Measurements from ENCODE around the gene RAD52.

The RAD52 gene

DNA sequence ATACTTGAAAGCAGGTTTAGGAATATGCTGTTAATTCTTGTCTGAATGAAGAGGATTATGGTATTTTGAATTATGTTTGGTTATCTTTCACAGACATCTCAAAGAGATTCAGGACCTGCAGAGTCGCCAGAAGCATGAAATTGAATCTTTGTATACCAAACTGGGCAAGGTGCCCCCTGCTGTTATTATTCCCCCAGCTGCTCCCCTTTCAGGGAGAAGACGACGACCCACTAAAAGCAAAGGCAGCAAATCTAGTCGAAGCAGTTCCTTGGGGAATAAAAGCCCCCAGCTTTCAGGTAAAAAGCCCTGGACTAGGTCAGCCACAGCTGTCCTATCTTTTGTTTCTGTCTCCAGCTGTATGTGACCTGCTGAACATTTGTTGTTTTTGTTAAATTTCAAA lies 52.1 kb downstream of the RAD52 start:
- H3K4me3 ChIP-seq (ENCODE audit: low read depth, low read length), result no peak overlapping the region
- TF ChIP-seq, protein P1, sequence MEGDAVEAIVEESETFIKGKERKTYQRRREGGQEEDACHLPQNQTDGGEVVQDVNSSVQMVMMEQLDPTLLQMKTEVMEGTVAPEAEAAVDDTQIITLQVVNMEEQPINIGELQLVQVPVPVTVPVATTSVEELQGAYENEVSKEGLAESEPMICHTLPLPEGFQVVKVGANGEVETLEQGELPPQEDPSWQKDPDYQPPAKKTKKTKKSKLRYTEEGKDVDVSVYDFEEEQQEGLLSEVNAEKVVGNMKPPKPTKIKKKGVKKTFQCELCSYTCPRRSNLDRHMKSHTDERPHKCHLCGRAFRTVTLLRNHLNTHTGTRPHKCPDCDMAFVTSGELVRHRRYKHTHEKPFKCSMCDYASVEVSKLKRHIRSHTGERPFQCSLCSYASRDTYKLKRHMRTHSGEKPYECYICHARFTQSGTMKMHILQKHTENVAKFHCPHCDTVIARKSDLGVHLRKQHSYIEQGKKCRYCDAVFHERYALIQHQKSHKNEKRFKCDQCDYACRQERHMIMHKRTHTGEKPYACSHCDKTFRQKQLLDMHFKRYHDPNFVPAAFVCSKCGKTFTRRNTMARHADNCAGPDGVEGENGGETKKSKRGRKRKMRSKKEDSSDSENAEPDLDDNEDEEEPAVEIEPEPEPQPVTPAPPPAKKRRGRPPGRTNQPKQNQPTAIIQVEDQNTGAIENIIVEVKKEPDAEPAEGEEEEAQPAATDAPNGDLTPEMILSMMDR (IDR thresholded peaks at IDR 0.05; ENCODE audit: borderline replicate concordance, insufficient read depth, low read depth, low read length), result no peak

DNA sequence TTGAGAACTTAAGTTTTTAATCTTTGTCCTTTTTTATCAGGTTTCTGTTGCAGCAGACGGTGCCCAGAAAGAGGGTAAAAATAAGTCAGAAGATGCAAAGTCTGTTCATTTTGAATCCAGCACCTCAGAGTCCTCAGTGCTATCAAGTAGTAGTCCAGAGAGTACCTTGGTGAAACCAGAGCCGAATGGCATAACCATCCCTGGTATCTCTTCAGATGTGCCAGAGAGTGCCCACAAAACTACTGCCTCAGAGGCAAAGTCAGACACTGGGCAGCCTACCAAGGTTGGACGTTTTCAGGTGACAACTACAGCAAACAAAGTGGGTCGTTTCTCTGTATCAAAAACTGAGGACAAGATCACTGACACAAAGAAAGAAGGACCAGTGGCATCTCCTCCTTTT lies 53.5 kb downstream of the RAD52 start:
- TF ChIP-seq, protein P1 (IDR thresholded peaks at IDR 0.05; ENCODE audit: borderline replicate concordance, insufficient read depth, low read depth, low read length), result no peak
- H3K4me3 ChIP-seq (ENCODE audit: low read depth, low read length), result no peak overlapping the region

DNA sequence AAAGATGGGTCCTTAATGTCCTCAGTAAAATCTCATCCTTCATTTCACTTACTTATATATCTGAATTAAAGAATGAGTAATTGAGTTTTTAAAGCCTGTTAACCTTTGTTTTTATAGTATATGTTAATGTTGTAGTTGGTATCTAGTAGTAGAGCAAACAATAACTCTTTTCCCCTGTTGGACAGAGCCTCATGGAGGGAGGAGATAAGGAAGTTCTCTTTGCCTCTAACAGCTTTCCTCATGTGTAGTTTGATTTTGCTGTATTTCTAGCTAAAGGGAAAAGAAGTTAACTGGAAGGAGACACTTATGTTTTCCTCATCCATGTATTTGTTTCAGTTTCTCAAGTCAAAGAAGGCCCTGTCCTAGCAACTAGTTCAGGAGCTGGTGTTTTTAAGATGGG lies 55.3 kb downstream of the RAD52 start:
- no peak overlapping the region for H3K4me3 ChIP-seq (ENCODE audit: low read depth, low read length)
- TF ChIP-seq, protein P1 (IDR thresholded peaks at IDR 0.05; ENCODE audit: borderline replicate concordance, insufficient read depth, low read depth, low read length), result no peak

DNA sequence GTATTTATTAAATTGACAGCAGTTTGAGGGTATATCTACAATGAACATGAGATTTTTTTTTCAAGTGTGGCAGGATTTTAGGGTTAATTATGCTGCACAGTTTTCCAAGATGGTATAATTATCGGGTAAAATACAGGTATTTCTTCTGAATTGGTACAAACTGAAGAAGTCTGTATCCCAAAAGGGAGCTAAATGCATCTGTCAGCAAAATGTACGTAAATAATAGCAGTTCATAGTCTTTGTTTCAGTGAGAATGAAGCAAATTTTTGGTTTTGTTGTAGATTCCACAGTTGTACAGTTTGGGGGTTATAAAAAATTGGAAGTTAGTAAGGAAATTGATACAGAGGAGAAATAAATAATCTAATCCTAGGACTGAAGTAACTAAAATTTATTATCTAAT lies 63.3 kb downstream of the RAD52 start:
- TF ChIP-seq, protein P1 (IDR thresholded peaks at IDR 0.05; ENCODE audit: borderline replicate concordance, insufficient read depth, low read depth, low read length), result no peak
- no peak overlapping the region for H3K4me3 ChIP-seq (ENCODE audit: low read depth, low read length)

DNA sequence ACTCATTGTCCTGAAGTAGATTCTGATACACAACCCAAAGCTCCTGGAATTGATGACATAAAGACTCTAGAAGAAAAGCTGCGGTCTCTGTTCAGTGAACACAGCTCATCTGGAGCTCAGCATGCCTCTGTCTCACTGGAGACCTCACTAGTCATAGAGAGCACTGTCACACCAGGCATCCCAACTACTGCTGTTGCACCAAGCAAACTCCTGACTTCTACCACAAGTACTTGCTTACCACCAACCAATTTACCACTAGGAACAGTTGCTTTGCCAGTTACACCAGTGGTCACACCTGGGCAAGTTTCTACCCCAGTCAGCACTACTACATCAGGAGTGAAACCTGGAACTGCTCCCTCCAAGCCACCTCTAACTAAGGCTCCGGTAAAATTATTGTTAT lies 63.8 kb downstream of the RAD52 start:
- TF ChIP-seq, protein P1 (IDR thresholded peaks at IDR 0.05; ENCODE audit: borderline replicate concordance, insufficient read depth, low read depth, low read length), result no peak

DNA sequence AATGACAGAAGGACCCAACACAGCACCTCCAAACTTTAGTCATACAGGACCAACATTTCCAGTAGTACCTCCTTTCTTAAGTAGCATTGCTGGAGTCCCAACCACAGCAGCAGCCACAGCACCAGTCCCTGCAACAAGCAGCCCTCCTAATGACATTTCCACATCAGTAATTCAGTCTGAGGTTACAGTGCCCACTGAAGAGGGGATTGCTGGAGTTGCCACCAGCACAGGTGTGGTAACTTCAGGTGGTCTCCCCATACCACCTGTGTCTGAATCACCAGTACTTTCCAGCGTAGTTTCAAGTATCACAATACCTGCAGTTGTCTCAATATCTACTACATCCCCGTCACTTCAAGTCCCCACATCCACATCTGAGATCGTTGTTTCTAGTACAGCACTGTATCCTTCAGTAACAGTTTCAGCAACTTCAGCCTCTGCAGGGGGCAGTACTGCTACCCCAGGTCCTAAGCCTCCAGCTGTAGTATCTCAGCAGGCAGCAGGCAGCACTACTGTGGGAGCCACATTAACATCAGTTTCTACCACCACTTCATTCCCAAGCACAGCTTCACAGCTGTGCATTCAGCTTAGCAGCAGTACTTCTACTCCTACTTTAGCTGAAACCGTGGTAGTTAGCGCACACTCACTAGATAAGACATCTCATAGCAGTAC lies 64.6 kb downstream of the RAD52 start:
- TF ChIP-seq, protein P1 (IDR thresholded peaks at IDR 0.05; ENCODE audit: borderline replicate concordance, insufficient read depth, low read depth, low read length), result no peak
- H3K4me3 ChIP-seq (ENCODE audit: low read depth, low read length), result no peak overlapping the region

More for the DNA sequence above, 63.8 kb downstream of the RAD52 start:
- H3K4me3 ChIP-seq (ENCODE audit: low read depth, low read length), result no peak overlapping the region

DNA sequence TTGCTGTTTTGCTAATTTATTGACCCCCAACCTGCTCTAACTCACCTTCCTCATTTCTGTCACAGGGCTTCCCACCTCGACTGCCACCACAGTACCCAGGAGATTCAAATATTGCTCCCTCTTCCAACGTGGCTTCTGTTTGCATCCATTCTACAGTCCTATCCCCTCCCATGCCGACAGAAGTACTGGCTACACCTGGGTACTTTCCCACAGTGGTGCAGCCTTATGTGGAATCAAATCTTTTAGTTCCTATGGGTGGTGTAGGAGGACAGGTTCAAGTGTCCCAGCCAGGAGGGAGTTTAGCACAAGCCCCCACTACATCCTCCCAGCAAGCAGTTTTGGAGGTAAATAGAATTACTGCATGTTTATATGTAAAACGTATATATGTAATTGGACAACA lies 68.8 kb downstream of the RAD52 start:
- TF ChIP-seq, protein P1 (IDR thresholded peaks at IDR 0.05; ENCODE audit: borderline replicate concordance, insufficient read depth, low read depth, low read length), result no peak

More for the DNA sequence above, 68.8 kb downstream of the RAD52 start:
- H3K4me3 ChIP-seq (ENCODE audit: low read depth, low read length), result no peak overlapping the region
